Neural cell (in vitro differentiated cells): Measurements from ENCODE around the gene REPS1.

Experiments
- EP300 ChIP-seq: fragments of 450-650 bp; conservative IDR thresholded peaks from 2 replicates; pipeline ENCODE4 v1.6.1; 2014; ENCODE audit warnings: antibody characterized with exemption, mild to moderate bottlenecking, moderate library complexity; ENCODE audit not compliant: poor library complexity, severe bottlenecking
- EZH2 ChIP-seq: fragments of 200-600, 300-800 bp; shearing (Covaris generic), sonication (generic); IDR thresholded peaks from 2 replicates; pipeline ENCODE4 v1.6.1; 2014; ENCODE audit warnings: antibody characterized with exemption, low read length, borderline replicate concordance, mild to moderate bottlenecking; ENCODE audit not compliant: insufficient read depth, poor library complexity, severe bottlenecking
- MXI1 ChIP-seq: fragments of 450-650 bp; conservative IDR thresholded peaks from 2 replicates; pipeline ENCODE4 v1.6.1; 2014; ENCODE audit warnings: antibody characterized with exemption, mild to moderate bottlenecking; ENCODE audit not compliant: poor library complexity, severe bottlenecking
- POLR2AphosphoS5 ChIP-seq: IDR thresholded peaks from 2 replicates; pipeline ENCODE4 v1.6.1; 2012
- RAD21 ChIP-seq: fragments of 450-650 bp; conservative IDR thresholded peaks from 2 replicates; pipeline ENCODE4 v1.6.1; 2014; ENCODE audit warnings: antibody characterized with exemption, mild to moderate bottlenecking, moderate library complexity
- SMC3 ChIP-seq: fragments of 450-650 bp; conservative IDR thresholded peaks from 2 replicates; pipeline ENCODE4 v1.6.1; 2014; ENCODE audit warnings: antibody characterized with exemption, mild to moderate bottlenecking, moderate library complexity; ENCODE audit not compliant: poor library complexity
- TAF1 ChIP-seq: IDR thresholded peaks from 2 replicates; pipeline ENCODE4 v1.6.1; 2012; ENCODE audit warnings: low read depth
- TF ChIP-seq, protein P1 (sequence below): fragments of 450-650 bp; IDR thresholded peaks from 2 replicates; pipeline ENCODE4 v1.5.1; 2014; ENCODE audit warnings: antibody characterized with exemption, mild to moderate bottlenecking, moderate library complexity; ENCODE audit not compliant: poor library complexity, severe bottlenecking

DNA sequence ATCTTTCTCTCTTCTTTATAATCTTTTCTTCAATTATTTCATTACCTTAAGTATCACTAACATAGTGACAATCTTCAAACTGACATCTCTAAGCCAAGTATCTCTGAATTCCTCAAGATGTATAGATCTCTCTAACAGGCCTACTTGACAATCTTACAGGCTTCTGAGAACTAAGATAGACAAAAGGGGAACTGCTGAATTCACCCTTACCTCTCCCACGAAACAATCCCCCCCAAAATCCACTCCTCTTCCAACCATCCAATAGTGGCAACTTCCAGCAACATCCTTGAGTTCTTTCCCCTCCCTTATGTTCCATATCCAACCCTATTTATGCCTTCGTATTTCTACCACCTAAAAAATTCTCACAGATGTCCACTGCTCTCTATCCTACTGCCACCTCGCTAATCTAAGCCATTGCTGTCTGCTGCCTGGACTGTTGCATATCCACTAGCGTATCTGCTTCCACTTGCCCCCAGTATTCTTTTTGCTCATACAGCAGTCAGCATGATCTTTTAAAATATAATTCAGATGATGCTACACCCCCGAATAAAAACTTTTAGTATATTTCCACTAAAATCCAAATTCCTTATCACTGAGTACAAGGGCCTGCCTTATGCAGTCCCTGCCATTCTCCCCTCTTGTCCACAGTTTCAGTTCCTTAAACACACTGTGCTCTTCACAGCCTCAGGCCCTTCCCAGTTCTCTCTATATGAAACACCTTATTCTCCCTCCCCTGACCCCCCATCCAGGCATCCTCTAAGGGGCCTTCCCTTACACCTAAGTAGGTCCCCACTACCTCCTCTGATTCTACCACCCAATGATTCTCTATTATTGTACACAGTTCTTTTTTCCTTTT is 8.0 kb downstream of the REPS1 start:
- TF ChIP-seq POLR2AphosphoS5, result no peak
- no peak for TF ChIP-seq MXI1
- no peak for TF ChIP-seq EZH2
- TF ChIP-seq, protein P1, sequence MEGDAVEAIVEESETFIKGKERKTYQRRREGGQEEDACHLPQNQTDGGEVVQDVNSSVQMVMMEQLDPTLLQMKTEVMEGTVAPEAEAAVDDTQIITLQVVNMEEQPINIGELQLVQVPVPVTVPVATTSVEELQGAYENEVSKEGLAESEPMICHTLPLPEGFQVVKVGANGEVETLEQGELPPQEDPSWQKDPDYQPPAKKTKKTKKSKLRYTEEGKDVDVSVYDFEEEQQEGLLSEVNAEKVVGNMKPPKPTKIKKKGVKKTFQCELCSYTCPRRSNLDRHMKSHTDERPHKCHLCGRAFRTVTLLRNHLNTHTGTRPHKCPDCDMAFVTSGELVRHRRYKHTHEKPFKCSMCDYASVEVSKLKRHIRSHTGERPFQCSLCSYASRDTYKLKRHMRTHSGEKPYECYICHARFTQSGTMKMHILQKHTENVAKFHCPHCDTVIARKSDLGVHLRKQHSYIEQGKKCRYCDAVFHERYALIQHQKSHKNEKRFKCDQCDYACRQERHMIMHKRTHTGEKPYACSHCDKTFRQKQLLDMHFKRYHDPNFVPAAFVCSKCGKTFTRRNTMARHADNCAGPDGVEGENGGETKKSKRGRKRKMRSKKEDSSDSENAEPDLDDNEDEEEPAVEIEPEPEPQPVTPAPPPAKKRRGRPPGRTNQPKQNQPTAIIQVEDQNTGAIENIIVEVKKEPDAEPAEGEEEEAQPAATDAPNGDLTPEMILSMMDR, result no peak
- no peak for TF ChIP-seq TAF1
- no peak for TF ChIP-seq EP300
- no peak for TF ChIP-seq RAD21
- no peak for TF ChIP-seq SMC3
